PC-3 (cell line): ENCODE data around the gene SPC24.

Source experiments
- EZH2 ChIP-seq: fragments of 300-600 bp; sonication (generic); IDR thresholded peaks from one replicate; pipeline ENCODE4 v1.6.1; 2017; ENCODE audit warnings: antibody characterized with exemption, mild to moderate bottlenecking, low read length; ENCODE audit not compliant: unreplicated experiment
- TF ChIP-seq, protein P1 (sequence below): fragments of 300-600 bp; sonication (generic); conservative IDR thresholded peaks from 2 replicates; pipeline ENCODE4 v1.5.1; 2017; ENCODE audit warnings: antibody characterized with exemption, low read depth, mild to moderate bottlenecking, low read length

DNA sequence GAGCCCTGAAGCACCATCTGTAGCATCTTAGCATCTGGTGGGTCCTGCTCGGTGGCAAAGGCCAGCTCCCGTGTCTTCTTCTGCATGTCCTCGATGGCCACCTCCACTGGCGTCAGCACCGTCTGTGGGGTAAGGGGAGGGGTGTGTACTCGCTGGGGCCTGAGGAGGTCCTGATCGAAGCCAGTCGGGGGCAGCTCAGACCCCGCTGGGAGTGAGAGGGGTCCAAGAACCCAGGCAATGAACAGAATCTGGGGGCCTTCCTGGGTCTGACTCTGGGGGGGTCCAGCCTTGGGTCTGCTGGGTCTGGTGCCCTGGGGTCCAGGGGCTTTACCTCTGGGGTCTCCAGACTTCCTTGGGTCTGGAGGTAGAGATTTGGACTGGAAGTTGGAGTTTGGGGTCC, 45.3 kb upstream of the SPC24 start:
- TF ChIP-seq, protein P1, sequence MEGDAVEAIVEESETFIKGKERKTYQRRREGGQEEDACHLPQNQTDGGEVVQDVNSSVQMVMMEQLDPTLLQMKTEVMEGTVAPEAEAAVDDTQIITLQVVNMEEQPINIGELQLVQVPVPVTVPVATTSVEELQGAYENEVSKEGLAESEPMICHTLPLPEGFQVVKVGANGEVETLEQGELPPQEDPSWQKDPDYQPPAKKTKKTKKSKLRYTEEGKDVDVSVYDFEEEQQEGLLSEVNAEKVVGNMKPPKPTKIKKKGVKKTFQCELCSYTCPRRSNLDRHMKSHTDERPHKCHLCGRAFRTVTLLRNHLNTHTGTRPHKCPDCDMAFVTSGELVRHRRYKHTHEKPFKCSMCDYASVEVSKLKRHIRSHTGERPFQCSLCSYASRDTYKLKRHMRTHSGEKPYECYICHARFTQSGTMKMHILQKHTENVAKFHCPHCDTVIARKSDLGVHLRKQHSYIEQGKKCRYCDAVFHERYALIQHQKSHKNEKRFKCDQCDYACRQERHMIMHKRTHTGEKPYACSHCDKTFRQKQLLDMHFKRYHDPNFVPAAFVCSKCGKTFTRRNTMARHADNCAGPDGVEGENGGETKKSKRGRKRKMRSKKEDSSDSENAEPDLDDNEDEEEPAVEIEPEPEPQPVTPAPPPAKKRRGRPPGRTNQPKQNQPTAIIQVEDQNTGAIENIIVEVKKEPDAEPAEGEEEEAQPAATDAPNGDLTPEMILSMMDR = no peak
- TF ChIP-seq EZH2 = no peak
